SK-N-SH treated with all-trans-retinoic acid at 6 μM for 48 hours (cell line): ENCODE data around the gene CCDC194.

Source experiments
- ARNTL ChIP-seq: fragments of 450-650 bp; formaldehyde crosslinking; IDR thresholded peaks from 2 replicates; pipeline ENCODE4 v1.5.0; 2020; ENCODE audit warnings: low read depth, mild to moderate bottlenecking, moderate library complexity, borderline replicate concordance
- ESRRG ChIP-seq: fragments of 250-450 bp; sonication (Bioruptor Pico); IDR thresholded peaks from 2 replicates; pipeline ENCODE4 v1.6.1; 2021; ENCODE audit warnings: mild to moderate bottlenecking
- PPARA ChIP-seq: fragments of 250-450 bp; sonication (Bioruptor Pico); IDR thresholded peaks from 2 replicates; pipeline ENCODE4 v1.5.0; 2020; ENCODE audit warnings: mild to moderate bottlenecking, borderline replicate concordance

- no peak for TF ChIP-seq ARNTL (CRISPR knock-in tag)
- no peak for TF ChIP-seq PPARA
- TF ChIP-seq ESRRG: no peak
Measured at GRCh38 chr19:17370026-17370587, 23.9 kb downstream of the CCDC194 start.
